Esophagus squamous epithelium (tissue), 5 donors: ENCODE measurements around the gene CDKAL1. TPM values are rescaled to one million over a fixed set of nuclear protein-coding genes. Genes with fewer than 3 reads are reported as not detected.

ENCODE experiments used
- DNase-seq: peaks from one replicate; lab custom pipeline; 2025; lab: John Stamatoyannopoulos, UW
- H3K27ac ChIP-seq, 4 donors: fragments of 200-600 bp; sonication (generic); one replicate each; pipeline ENCODE4 v1.5.1; 2016 to 2019; ENCODE audit warnings: mild to moderate bottlenecking in 1 of 4
- H3K27me3 ChIP-seq, 4 donors: fragments of 200-600 bp; sonication (generic); 1 replicate in 3 of 4; 2 replicates in 1 of 4; pipeline versions ENCODE4 v1.5.1 to v1.6.0; 2017 to 2021; ENCODE audit warnings: antibody characterized with exemption in 1 of 4
- H3K36me3 ChIP-seq, 3 donors: fragments of 200-600 bp; sonication (generic); one replicate each; pipeline ENCODE4 v1.5.1; 2016 to 2019
- H3K4me1 ChIP-seq, 3 donors: fragments of 200-600 bp; sonication (generic); one replicate each; pipeline ENCODE4 v1.5.1; 2017 to 2019
- H3K4me3 ChIP-seq, 4 donors: fragments of 200-600 bp; sonication (generic); 1 replicate in 3 of 4; 2 replicates in 1 of 4; pipeline ENCODE4 v1.5.1; 2016 to 2019; ENCODE audit warnings: mild to moderate bottlenecking in 2 of 4, moderate library complexity in 1 of 4
- H3K9me3 ChIP-seq, 3 donors: fragments of 200-600 bp; sonication (generic); one replicate each; pipeline ENCODE4 v1.5.1; 2016 to 2019
- POLR2A ChIP-seq, 4 donors: fragments of 450-650 bp; IDR thresholded peaks; one replicate each; pipeline ENCODE4 v1.6.1; 2017; ENCODE audit warnings: antibody characterized with exemption in 4 of 4, mild to moderate bottlenecking in 4 of 4, moderate library complexity in 3 of 4
- whole genome bisulfite sequencing, 2 donors: methylation state at CpG; one replicate each; pipeline ENCODE4 v1.1.5; 2018; 5-methylcytosine and 5-hydroxymethylcytosine counted together
- intact Hi-C: fragments of 100-400 bp; cut with DNase I; formaldehyde crosslinking; loops from one replicate; pipeline ENCODE4 v1.15.0; 2022
- total RNA-seq, 4 donors: library from RNA; depleted of rRNA; stranded (reverse); fragments of >200 nt; gene quantifications; one replicate each; pipeline ENCODE4 v1.1.0, GENCODE V29; 2016
- TF ChIP-seq, protein P1 (sequence below), 6 experiments: fragments of 450-650 bp in 4 of 6; fragments of 200-600 bp in 2 of 6; sonication (generic) in 2 of 6; IDR thresholded peaks; one replicate each; pipeline ENCODE4 v1.5.1; 2016 to 2019; ENCODE audit warnings: antibody characterized with exemption in 6 of 6, mild to moderate bottlenecking in 4 of 6, moderate library complexity in 4 of 6
- donor health status: DM: yes; HTN: yes; CAD: no.

Gene CDKAL1
- total RNA-seq, 4 donors from 2014 or later = 6.5 to 13.0 (median 10.7) TPM

DNA sequence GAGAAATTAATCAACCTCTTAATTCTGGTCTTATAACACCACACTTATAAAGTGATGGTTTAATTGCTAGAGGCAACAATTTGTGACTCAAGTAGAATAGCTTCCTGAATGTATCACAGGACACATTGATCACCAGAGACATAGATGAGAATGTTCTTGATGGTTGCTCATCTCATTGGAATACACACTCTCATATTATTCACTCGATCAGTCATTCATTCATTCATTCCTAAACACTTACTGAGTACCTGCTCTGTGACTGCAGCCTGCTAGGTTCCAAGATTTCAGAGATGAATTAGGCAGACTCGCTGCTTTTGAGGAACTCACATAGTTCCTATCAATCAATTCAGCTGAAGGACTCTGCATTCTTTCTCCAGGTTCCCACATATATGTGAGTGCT is 694.2 kb downstream of the CDKAL1 start:
- peaks cover 0 to 40% (median 0%) of the 10 kb centered on the region in 3 donors for H3K36me3 ChIP-seq
- no peak for DNase-seq
- no peaks in the 10 kb centered on the region for H3K27me3 ChIP-seq
- TF ChIP-seq POLR2A (IDR thresholded peaks at IDR 0.05) = no peak
- TF ChIP-seq, protein P1, sequence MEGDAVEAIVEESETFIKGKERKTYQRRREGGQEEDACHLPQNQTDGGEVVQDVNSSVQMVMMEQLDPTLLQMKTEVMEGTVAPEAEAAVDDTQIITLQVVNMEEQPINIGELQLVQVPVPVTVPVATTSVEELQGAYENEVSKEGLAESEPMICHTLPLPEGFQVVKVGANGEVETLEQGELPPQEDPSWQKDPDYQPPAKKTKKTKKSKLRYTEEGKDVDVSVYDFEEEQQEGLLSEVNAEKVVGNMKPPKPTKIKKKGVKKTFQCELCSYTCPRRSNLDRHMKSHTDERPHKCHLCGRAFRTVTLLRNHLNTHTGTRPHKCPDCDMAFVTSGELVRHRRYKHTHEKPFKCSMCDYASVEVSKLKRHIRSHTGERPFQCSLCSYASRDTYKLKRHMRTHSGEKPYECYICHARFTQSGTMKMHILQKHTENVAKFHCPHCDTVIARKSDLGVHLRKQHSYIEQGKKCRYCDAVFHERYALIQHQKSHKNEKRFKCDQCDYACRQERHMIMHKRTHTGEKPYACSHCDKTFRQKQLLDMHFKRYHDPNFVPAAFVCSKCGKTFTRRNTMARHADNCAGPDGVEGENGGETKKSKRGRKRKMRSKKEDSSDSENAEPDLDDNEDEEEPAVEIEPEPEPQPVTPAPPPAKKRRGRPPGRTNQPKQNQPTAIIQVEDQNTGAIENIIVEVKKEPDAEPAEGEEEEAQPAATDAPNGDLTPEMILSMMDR (IDR thresholded peaks at IDR 0.05) = no peak
- intact Hi-C loops = no loop called here
- no peaks in the 10 kb centered on the region for H3K9me3 ChIP-seq
- no peak overlapping the region for H3K27ac ChIP-seq
- WGBS, 2 donors = 89 to 92% methylated on average over 2 of the region's 2 CpGs
- no peak overlapping the region for H3K4me3 ChIP-seq
- H3K4me1 ChIP-seq = no peaks in the 10 kb centered on the region

DNA sequence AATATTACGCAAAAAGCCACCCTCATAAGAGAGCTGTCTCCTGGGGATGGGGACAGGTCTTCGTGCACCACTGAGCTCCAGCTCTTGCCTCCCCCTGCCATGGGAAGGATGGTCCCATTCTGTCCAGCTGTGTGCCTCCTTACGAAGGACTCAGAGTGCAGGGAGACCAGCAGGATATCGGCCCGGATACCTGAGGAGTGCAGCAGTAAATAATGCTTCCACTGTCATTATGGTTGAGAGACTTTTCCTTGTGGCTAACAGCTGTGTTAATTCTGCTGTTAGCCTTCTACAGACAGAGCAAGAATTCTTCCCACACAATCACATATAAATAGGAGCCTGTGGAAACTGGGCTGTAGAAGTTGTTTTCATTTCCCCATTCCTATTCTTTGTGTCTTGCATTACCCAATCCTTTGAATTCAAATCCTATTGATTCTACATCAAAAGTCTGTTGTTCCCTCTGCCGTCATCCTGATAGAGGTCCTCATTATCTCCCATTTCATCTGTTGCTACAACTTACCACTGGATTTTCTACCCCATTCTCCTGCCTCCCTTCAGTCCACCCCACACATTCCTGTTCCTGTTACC is 694.7 kb downstream of the CDKAL1 start:
- Histone ChIP-seq H3K9me3 (no peaks in the 10 kb centered on the region), H3K27ac (no peak overlapping the region), H3K4me1 (no peaks in the 10 kb centered on the region), H3K36me3 (peaks cover 0 to 46% (median 0%) of the 10 kb centered on the region in 3 donors), H3K27me3 (no peaks in the 10 kb centered on the region), H3K4me3 (no peak overlapping the region)
- 82 to 85% methylated on average over 4 to 5 of the region's 6 CpGs for WGBS, 2 donors
- TF ChIP-seq, protein P1 (IDR thresholded peaks at IDR 0.05) = no peak
- no peak for TF ChIP-seq POLR2A (IDR thresholded peaks at IDR 0.05)
- intact Hi-C loops = no loop called here
- no peak for DNase-seq

GRCh38 chr6:21230536-21230935 is 696.3 kb downstream of the CDKAL1 start:
- DNase-seq = no peak
- Histone ChIP-seq H3K27ac (no peak overlapping the region), H3K27me3 (no peaks in the 10 kb centered on the region), H3K4me3 (no peak overlapping the region), H3K4me1 (no peaks in the 10 kb centered on the region), H3K36me3 (peaks cover 0 to 46% (median 0%) of the 10 kb centered on the region in 3 donors), H3K9me3 (no peaks in the 10 kb centered on the region)
- TF ChIP-seq POLR2A (IDR thresholded peaks at IDR 0.05) = no peak
- TF ChIP-seq, protein P1 (IDR thresholded peaks at IDR 0.05) = no peak
- intact Hi-C loops = no loop called here
- WGBS, 2 donors = 88% methylated on average over 5 of the region's 5 CpGs

- no peaks in the 10 kb centered on the region for H3K27me3 ChIP-seq
- no peak for DNase-seq
- peaks cover 0 to 3% (median 0%) of the 10 kb centered on the region in 3 donors for H3K9me3 ChIP-seq
- no peaks in the 10 kb centered on the region for H3K4me1 ChIP-seq
- H3K36me3 ChIP-seq = peaks cover 0 to 38% (median 0%) of the 10 kb centered on the region in 3 donors
- H3K27ac ChIP-seq = no peak overlapping the region
- TF ChIP-seq, protein P1 (IDR thresholded peaks at IDR 0.05) = no peak
- TF ChIP-seq POLR2A (IDR thresholded peaks at IDR 0.05) = no peak
- no peak overlapping the region for H3K4me3 ChIP-seq
- intact Hi-C loops = no loop called here
These were observed 700.9 kb downstream of the CDKAL1 start for GRCh38 chr6:21235162-21235561.

DNA sequence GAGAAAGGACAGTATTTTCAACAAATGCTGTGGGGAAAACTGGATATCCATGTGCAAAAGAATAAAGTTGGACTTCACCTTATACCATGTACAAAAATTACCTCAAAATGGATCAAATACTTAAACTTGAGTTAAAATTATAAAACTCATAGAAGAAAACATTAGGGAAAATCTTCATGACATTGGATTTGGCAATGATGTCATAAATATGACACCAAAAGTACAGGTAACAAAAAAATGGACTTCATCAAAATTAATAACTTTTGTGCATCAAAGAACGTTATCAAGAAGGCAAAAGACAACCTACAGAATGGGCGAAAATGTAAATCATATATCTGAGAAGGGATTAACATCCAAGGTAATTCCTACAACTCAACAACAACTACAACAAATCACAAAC is 704.0 kb downstream of the CDKAL1 start:
- Histone ChIP-seq H3K9me3 (peaks cover 0 to 3% (median 0%) of the 10 kb centered on the region in 3 donors), H3K27ac (no peak overlapping the region), H3K4me1 (no peaks in the 10 kb centered on the region), H3K36me3 (peaks cover 0 to 8% (median 0%) of the 10 kb centered on the region in 3 donors), H3K27me3 (no peaks in the 10 kb centered on the region), H3K4me3 (no peak overlapping the region)
- 90 to 93% methylated on average over 2 of the region's 2 CpGs for WGBS, 2 donors
- no peak for DNase-seq
- TF ChIP-seq, protein P1 (IDR thresholded peaks at IDR 0.05) = no peak
- TF ChIP-seq POLR2A (IDR thresholded peaks at IDR 0.05) = no peak
- intact Hi-C loops = no loop called here
